ENCODE data around the gene GPR146.

Gene GPR146

GRCh38 chr7:1093916-1094508 lies 49.7 kb downstream of the GPR146 start:
- DNase-seq (ENCODE audit: low read depth), result no peak

DNA sequence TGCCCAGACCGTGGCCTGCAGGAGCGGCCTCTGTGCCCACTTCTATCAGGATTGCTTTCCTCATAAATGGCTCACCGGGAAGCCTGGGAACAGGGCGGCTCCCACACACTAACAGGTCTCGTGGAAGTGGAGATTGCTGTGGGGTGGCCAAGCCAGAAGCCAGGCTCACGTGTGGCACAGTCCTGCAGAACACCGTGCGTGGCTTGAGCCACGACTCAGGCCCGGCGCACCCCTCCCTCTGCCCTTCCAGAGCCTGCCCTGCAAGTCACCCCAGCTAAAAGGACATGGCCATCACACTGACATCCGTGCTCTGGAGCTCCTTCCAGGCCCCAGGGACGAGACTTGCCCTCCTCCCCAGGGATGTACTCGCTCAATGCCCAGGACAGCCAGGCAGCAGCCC lies 50.5 kb downstream of the GPR146 start:
- DNase-seq (ENCODE audit: low read depth), result no peak

- DNase-seq (ENCODE audit: low read depth), result no peak
These were observed 51.3 kb downstream of the GPR146 start for GRCh38 chr7:1095621-1096155.

- DNase-seq (ENCODE audit: low read depth), result no peak
These were observed 52.1 kb downstream of the GPR146 start for GRCh38 chr7:1096156-1097119.

DNA sequence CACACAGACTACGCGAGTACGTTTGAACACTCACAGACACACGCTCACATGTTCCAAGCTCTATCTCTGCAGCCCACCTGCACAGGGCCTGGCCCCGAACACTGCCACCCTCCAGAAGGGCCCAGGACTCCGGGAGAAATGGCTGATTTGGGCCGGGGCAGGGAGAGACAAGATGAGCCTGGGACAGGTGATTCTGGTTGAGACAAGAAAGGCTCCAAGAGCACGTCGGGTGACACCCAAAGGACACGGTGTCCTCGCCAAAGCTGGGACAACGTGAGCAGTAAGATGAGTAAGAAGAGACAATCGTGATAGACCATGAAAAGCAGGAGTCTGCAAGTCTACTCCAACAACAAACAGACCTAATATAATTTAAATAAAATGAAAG lies 52.8 kb downstream of the GPR146 start:
- no peak for DNase-seq (ENCODE audit: low read depth)

GRCh38 chr7:1098243-1099153 lies 54.2 kb downstream of the GPR146 start:
- DNase-seq (ENCODE audit: low read depth), result no peak

GRCh38 chr7:1099154-1099542 lies 54.8 kb downstream of the GPR146 start:
- DNase-seq (ENCODE audit: low read depth), result no peak

DNA sequence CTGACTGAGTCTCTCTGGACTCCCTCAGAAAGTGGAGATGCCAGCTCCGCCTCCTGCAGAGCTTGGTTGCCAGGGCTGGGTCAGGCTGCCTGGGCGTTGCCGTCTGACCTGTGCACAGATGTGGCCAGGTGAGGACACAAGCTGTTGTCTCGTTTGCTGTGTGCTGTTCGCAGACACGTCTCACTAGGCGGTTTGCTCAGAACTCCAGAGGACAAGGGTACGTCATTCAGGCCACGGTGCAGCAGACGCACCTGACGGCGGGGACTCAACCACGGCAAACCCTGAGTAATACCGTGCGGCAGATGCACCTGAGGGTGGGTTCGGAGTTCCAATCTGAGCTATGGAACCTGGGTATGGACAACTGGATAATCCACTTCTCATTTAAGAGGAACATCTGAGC lies 55.3 kb downstream of the GPR146 start:
- no peak for DNase-seq (ENCODE audit: low read depth)

DNA sequence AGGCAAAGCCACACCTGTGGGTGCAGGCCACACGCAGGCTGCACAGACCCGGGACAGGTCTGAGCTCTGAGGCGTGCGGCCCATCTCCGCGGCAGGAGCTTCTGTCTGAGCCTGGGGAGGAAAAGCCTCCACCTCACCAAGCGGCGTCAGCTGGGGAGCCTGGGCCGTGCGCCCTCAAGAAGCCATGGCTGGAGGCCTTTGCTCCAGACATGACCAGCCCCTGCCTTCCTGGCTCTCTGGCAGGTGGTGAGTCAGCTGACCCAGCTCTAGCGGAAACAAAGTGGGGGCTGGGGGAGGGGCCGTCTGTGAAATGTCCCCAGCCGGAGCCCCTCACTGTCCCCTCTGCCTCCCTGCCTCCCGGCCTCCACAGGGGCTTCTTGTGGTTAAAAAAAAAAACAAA lies 56.0 kb downstream of the GPR146 start:
- no peak for DNase-seq (ENCODE audit: low read depth)

DNA sequence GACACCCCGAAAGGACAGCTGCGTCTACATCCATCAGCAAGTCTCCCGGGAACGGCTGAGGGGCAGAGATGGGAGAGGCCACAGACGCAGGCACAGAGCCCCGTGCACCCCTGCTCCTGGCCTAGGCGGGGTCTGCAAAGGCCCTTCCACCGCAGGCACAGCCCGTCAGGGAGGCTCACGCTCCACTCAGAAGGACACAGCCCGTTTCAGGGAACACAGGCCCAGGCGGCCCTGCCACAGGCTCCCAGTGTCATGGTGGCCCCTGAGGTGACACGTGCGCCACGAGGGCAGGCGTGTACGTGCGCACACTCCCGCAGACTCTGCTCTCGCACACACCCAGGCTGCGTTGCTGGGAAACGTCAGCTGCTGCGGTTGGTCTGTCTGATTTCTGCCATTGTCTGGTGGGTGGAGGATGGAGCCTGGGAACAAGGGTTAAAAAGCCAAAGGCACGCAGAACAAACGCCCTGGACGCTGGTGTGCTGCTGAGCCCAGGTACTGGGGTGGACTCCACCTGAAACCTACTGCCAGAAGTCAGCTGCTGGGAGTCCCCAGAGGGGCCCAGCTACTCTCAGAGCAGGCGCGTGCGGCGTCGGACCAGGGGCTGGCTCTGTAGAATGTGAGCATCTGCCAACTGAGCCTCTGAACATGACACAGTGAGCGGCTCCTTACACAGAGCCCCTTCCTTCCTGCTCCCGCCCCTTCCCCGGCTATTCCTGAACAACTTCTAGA lies 56.7 kb downstream of the GPR146 start:
- no peak for DNase-seq (ENCODE audit: low read depth)

DNA sequence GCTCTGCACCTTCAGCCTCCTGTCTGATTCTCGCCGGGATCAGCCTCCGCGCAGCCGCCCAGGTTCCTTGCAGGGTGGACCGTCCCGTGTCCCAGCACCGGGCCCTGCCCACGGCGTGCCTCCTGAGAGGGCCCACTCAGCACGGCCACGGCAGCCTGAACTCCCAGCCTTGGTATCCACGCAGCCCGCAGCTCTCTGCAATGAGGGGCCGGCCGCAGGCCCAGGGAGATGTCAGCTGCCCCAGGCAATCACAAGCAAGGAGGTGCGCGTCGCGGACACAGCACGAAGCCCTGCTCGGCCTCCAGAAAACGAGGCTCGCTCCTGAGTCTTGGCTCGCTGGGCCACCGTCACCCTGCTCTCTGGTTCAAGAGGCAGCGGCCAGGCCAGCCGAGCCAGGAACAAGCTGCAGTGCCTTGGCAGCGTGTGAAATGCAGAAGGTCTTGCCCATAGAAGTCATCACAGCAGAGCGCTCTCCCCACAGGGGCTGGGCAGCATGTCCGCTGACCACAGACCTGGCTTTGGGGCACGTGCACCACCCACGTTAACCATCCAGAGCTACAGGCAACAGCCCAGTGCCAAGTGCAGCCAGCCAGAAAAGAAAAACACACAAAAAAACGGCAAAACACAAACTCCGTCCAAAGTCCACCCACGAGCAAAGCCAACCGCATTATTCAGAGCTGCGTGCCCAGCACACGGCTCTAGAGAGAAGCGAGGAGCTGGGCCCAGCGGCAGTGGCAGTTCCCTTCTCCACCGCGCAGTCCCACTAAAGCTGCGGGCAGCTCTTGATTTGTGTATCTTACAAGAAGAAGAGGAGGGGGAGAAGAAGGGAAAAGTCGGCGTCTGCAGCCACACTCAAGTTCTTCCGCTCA lies 57.5 kb downstream of the GPR146 start:
- no peak for DNase-seq (ENCODE audit: low read depth)

DNA sequence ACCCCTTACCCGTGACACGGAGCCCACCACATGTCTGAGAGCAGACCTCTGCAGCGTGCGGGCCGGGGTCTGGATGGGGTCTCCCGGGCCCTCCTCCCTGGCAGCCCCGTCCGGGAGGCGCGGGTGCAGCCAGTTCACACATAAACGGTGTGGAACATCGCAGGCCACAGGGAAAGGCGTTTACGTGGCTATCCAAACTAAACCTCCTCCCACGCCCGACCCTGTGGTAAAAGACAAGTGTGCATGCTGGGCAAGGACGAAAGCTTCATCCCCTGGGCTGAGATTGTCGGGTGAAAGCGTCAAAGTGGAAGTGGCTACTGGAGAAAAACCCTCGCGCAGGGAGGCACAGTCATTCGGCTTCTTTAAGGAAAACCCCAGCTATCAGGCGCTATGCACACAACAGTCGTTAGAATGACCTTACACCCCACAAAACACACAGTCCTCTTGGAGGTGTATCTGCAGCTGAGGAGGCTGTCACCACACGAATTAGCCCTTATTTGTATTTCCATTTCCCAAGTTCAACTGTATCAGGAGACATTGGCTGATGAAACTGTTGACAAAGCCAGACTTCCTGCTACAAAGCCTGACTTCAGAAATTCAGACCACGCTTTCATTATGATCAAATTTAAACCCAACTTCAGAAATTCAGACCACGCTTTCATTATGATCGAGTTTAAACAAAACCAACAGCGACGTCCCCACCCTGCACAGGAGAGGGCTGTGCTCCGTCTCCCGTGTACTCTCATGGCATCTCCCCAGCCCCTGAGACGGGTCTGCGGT lies 58.9 kb downstream of the GPR146 start:
- no peak for DNase-seq (ENCODE audit: low read depth)

DNA sequence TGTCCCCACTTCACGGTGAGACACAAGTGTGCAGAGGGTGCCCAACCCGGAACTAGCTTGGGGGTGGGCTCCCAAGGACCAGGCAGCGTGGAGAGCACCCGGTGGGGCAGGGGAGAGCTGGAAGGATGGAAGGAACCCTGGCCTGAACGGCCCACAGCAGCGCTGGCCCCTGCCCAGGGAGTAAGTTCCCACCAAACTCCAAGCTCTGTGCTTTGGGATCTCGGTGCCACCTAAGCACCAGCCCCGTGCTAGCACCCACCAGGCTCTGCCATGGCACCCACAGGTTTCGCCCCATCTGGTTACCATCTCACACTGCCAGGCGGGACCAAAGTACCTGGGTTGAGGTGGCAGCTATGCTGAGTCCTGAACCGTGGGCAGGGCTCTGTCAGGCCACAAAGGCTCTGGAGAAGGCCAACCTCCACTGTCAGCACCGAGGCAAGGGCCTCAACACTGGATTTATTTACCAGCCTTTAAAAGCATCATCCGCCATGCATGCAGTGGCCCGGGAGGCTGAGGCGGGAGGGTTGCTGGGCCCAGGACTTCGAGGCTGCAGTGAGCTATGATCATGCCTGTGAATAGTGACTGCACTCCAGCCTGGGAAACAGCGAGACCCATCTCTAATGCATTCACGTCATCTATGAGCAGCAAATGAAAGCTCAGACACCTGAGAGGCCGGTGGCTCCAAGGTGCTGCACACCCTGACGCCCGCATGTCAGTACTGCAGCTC lies 59.6 kb downstream of the GPR146 start:
- DNase-seq (ENCODE audit: low read depth), result no peak

- no peak for DNase-seq (ENCODE audit: low read depth)
These were observed 60.3 kb downstream of the GPR146 start for GRCh38 chr7:1104516-1105179.

DNA sequence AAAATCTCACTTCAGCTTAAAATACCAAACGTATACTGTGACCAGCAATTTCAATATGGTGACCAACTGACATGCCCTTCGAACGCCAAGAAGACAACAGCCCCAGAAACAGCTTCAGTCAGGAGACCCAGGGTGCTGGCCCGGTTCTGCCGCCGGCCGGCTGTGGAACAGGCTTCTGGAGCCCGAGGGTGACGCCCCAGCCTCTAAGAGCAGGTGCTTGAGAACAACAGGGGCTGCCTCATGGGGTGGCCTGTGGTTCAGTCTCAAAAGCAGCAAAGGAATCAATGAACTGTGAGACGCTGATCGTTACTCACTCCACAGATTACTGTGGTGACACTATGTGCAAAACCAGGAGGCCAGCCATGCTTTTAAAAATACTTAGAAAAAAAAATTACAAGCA lies 60.8 kb downstream of the GPR146 start:
- DNase-seq (ENCODE audit: low read depth), result no peak

GRCh38 chr7:1106063-1106792 lies 61.9 kb downstream of the GPR146 start:
- no peak for DNase-seq (ENCODE audit: low read depth)

GRCh38 chr7:1106793-1107421 lies 62.6 kb downstream of the GPR146 start:
- no peak for DNase-seq (ENCODE audit: low read depth)
